H9 (cell line): Measurements from ENCODE around the gene SCUBE1. TPM values are rescaled to one million over a fixed set of nuclear protein-coding genes. Genes with fewer than 3 reads are reported as not detected.

ENCODE experiments used
- DNase-seq: peaks from one replicate; pipeline ENCODE4 v3.0.0-alpha.2; 2017
- H2AFZ ChIP-seq: one replicate; pipeline ENCODE4 v1.6.1; 2013; ENCODE audit warnings: mild to moderate bottlenecking, low read length, control low read depth, moderate library complexity
- H2AK5ac ChIP-seq: 2 replicates; pipeline ENCODE4 v1.6.1; 2013; ENCODE audit warnings: low read length, control low read depth, mixed read lengths; ENCODE audit not compliant: insufficient read length
- H2BK120ac ChIP-seq: one replicate; pipeline ENCODE4 v1.6.1; 2013; ENCODE audit warnings: low read depth, mild to moderate bottlenecking, low read length, control low read depth, inconsistent platforms; ENCODE audit not compliant: poor library complexity, severe bottlenecking
- H2BK12ac ChIP-seq: 2 replicates; pipeline ENCODE4 v1.6.1; 2013; ENCODE audit warnings: low read length, control low read depth, mixed read lengths, low read depth; ENCODE audit not compliant: insufficient read length
- H2BK15ac ChIP-seq: 2 replicates; pipeline ENCODE4 v1.6.1; 2013; ENCODE audit warnings: low read depth, low read length, control low read depth
- H2BK20ac ChIP-seq: one replicate; pipeline ENCODE4 v1.6.1; 2013; ENCODE audit warnings: low read depth, mild to moderate bottlenecking, low read length, control low read depth, inconsistent platforms; ENCODE audit not compliant: poor library complexity, severe bottlenecking
- H2BK5ac ChIP-seq: 2 replicates; pipeline ENCODE4 v1.6.1; 2013; ENCODE audit warnings: low read length, control low read depth, mixed read lengths; ENCODE audit not compliant: insufficient read length
- H3K14ac ChIP-seq: 2 replicates; pipeline ENCODE4 v1.6.1; 2013; ENCODE audit warnings: low read length, control low read depth; ENCODE audit not compliant: insufficient read depth
- H3K18ac ChIP-seq: 2 replicates; pipeline ENCODE4 v1.6.1; 2013; ENCODE audit warnings: low read depth, mild to moderate bottlenecking, mixed read lengths, low read length, control low read depth; ENCODE audit not compliant: insufficient read length
- H3K23ac ChIP-seq: 2 replicates; pipeline ENCODE4 v1.6.1; 2013; ENCODE audit warnings: low read length, control low read depth, mixed read lengths, low read depth; ENCODE audit not compliant: insufficient read length
- H3K23me2 ChIP-seq: 2 replicates; pipeline ENCODE4 v1.6.1; 2013; ENCODE audit warnings: low read depth, mild to moderate bottlenecking, mixed read lengths, low read length, control low read depth; ENCODE audit not compliant: insufficient read length, poor library complexity, severe bottlenecking
- H3K27ac ChIP-seq: 2 replicates; pipeline ENCODE4 v1.5.1; 2013; ENCODE audit warnings: low read length, control low read depth, mixed read lengths, low read depth; ENCODE audit not compliant: insufficient read length
- H3K27me3 ChIP-seq: 2 replicates; pipeline ENCODE4 v1.6.1; 2013; ENCODE audit warnings: low read length, control low read depth, inconsistent platforms; ENCODE audit not compliant: insufficient read depth
- H3K4ac ChIP-seq: 2 replicates; pipeline ENCODE4 v1.6.1; 2013; ENCODE audit warnings: low read depth, mild to moderate bottlenecking, control low read depth, inconsistent platforms, low read length, moderate library complexity
- H3K4me1 ChIP-seq: 2 replicates; pipeline ENCODE4 v1.6.1; 2013; ENCODE audit warnings: low read length, control low read depth, inconsistent platforms; ENCODE audit not compliant: insufficient read depth
- H3K4me2 ChIP-seq: 2 replicates; pipeline ENCODE4 v1.6.1; 2013; ENCODE audit warnings: low read length, control low read depth, mixed read lengths; ENCODE audit not compliant: insufficient read length, insufficient read depth
- H3K56ac ChIP-seq: 2 replicates; pipeline ENCODE4 v1.6.1; 2013; ENCODE audit warnings: low read depth, mild to moderate bottlenecking, mixed read lengths, low read length, control low read depth; ENCODE audit not compliant: insufficient read length
- H3K79me1 ChIP-seq: 2 replicates; pipeline ENCODE4 v1.6.1; 2013; ENCODE audit warnings: low read depth, mild to moderate bottlenecking, moderate library complexity, low read length, control low read depth, inconsistent platforms; ENCODE audit not compliant: insufficient read depth, poor library complexity, severe bottlenecking
- H3K79me2 ChIP-seq: 2 replicates; pipeline ENCODE4 v1.6.1; 2013; ENCODE audit warnings: low read length, control low read depth, inconsistent platforms; ENCODE audit not compliant: insufficient read depth
- H3K9ac ChIP-seq: 2 replicates; pipeline ENCODE4 v1.6.1; 2013; ENCODE audit warnings: low read length, control low read depth, mixed read lengths; ENCODE audit not compliant: insufficient read length; ENCODE audit errors: extremely low read depth
- H3K9me3 ChIP-seq: one replicate; pipeline ENCODE4 v1.6.1; 2013; ENCODE audit warnings: low read depth, low read length, inconsistent platforms; ENCODE audit not compliant: control insufficient read depth
- H3T11ph ChIP-seq: one replicate; pipeline ENCODE4 v1.6.1; 2013; ENCODE audit warnings: mild to moderate bottlenecking, low read length, control low read depth, inconsistent platforms
- H4K20me1 ChIP-seq: one replicate; pipeline ENCODE4 v1.6.1; 2013; ENCODE audit not compliant: control insufficient read depth, insufficient read length, insufficient read depth
- H4K5ac ChIP-seq: 2 replicates; pipeline ENCODE4 v1.6.1; 2013; ENCODE audit warnings: low read depth, mild to moderate bottlenecking, mixed read lengths, low read length, control low read depth; ENCODE audit not compliant: insufficient read length
- H4K8ac ChIP-seq: replicated peaks from 2 replicates; pipeline ENCODE4 v1.6.1; 2013; ENCODE audit warnings: low read length, control low read depth, mixed read lengths, low read depth; ENCODE audit not compliant: insufficient read length
- H4K91ac ChIP-seq: 2 replicates; pipeline ENCODE4 v1.6.1; 2013; ENCODE audit warnings: low read depth, mild to moderate bottlenecking, moderate library complexity, mixed read lengths, low read length, control low read depth; ENCODE audit not compliant: insufficient read length
- H3K27ac Mint-ChIP-seq, 3 experiments: 2 replicates in 2 of 3; 3 replicates in 1 of 3; pipeline ENCODE4 v1.8.0; 2020 to 2021; ENCODE audit warnings: mixed read lengths in 3 of 3, mild to moderate bottlenecking in 1 of 3, moderate library complexity in 1 of 3
- H3K27me3 Mint-ChIP-seq: 2 replicates; pipeline ENCODE4 v1.8.0; 2021; ENCODE audit warnings: low read depth, mild to moderate bottlenecking, moderate library complexity, mixed read lengths
- H3K36me3 Mint-ChIP-seq, 3 experiments: 2 replicates in 2 of 3; 3 replicates in 1 of 3; pipeline ENCODE4 v1.8.0; 2020 to 2021; ENCODE audit warnings: low read depth in 3 of 3, mixed read lengths in 3 of 3; ENCODE audit not compliant: insufficient read depth in 1 of 3
- H3K4me1 Mint-ChIP-seq, 2 experiments: 2 replicates each; pipeline ENCODE4 v1.8.0; 2020; ENCODE audit warnings: mixed read lengths in 2 of 2
- H3K4me3 Mint-ChIP-seq, 2 experiments: 2 replicates in 1 of 2; 3 replicates in 1 of 2; pipeline ENCODE4 v1.8.0; 2020 to 2021; ENCODE audit warnings: mild to moderate bottlenecking in 2 of 2, mixed read lengths in 2 of 2, moderate library complexity in 1 of 2
- H3K9me3 Mint-ChIP-seq, 2 experiments: 2 replicates in 1 of 2; 3 replicates in 1 of 2; pipeline ENCODE4 v1.8.0; 2020; ENCODE audit warnings: mild to moderate bottlenecking in 2 of 2, mixed read lengths in 2 of 2, moderate library complexity in 1 of 2
- CTCF ChIP-seq: fragments of 200-600 bp; sonication (generic); conservative IDR thresholded peaks from 3 replicates; pipeline ENCODE4 v1.8.0; 2021; ENCODE audit warnings: antibody characterized with exemption, mild to moderate bottlenecking
- WGBS: extraction: QIAGEN DNeasy Blood & Tissue Kit; methylation state at CpG from one replicate; pipeline ENCODE4 v1.1.7; 2013; ENCODE audit warnings: missing lambda C conversion rate, low lambda C conversion rate, mixed read lengths; ENCODE audit not compliant: insufficient read length; ENCODE audit errors: extremely low coverage; 5-methylcytosine and 5-hydroxymethylcytosine counted together
- total RNA-seq: library from RNA; stranded (reverse); gene quantifications from 2 replicates; pipeline ENCODE4 v1.2.1, GENCODE V29; 2021

The SCUBE1 gene
- total RNA-seq, 1 experiment from 2014 or later = 1.2 TPM

GRCh38 chr22:43180670-43181069, 162.5 kb downstream of the SCUBE1 start:
- H3K23me2 ChIP-seq = peaks cover under 1% of the 10 kb centered on the region
- H2BK5ac ChIP-seq = no peak overlapping the region
- Mint-ChIP-seq H3K4me3 (no peak overlapping the region), H3K9me3 (no peaks in the 10 kb centered on the region), H3K27me3 (no peaks in the 10 kb centered on the region), H3K4me1 (peaks cover 13 to 16% of the 10 kb centered on the region in 2 experiments), H3K36me3 (peaks cover 34 to 63% (median 56%) of the 10 kb centered on the region in 3 experiments), H3K27ac (no peak overlapping the region)
- H3K4me1 ChIP-seq = peaks cover 2% of the 10 kb centered on the region; the same call in 1 of the 2 replicates
- DNase-seq = no peak
- no peak overlapping the region for H3T11ph ChIP-seq
- no peak overlapping the region for H3K4ac ChIP-seq
- H3K27me3 ChIP-seq = no peaks in the 10 kb centered on the region
- H3K79me2 ChIP-seq = peaks cover 5% of the 10 kb centered on the region
- H4K5ac ChIP-seq = no peak overlapping the region
- TF ChIP-seq CTCF = no peak
- H3K79me1 ChIP-seq = no peaks in the 10 kb centered on the region
- H2BK12ac ChIP-seq = no peak overlapping the region
- H3K18ac ChIP-seq = no peak overlapping the region
- no peak overlapping the region for H3K14ac ChIP-seq
- H2AFZ ChIP-seq = no peak overlapping the region
- H3K4me2 ChIP-seq = no peak overlapping the region
- H2AK5ac ChIP-seq = no peak overlapping the region
- H3K9ac ChIP-seq = no peak overlapping the region
- no peak overlapping the region for H3K23ac ChIP-seq
- no peak overlapping the region for H2BK15ac ChIP-seq
- H4K8ac ChIP-seq = no peak overlapping the region
- H2BK20ac ChIP-seq = no peak overlapping the region
- no peak overlapping the region for H2BK120ac ChIP-seq
- no peak overlapping the region for H3K56ac ChIP-seq
- no CpG with 5 or more reads among the region's 15 CpGs for WGBS
- no peaks in the 10 kb centered on the region for H4K20me1 ChIP-seq
- no peak overlapping the region for H4K91ac ChIP-seq
- no peaks in the 10 kb centered on the region for H3K9me3 ChIP-seq
- no peak overlapping the region for H3K27ac ChIP-seq
